Heart right ventricle (tissue), 16 donors: Measurements from ENCODE around the gene R3HCC1L. TPM values are rescaled to one million over a fixed set of nuclear protein-coding genes. Genes with fewer than 3 reads are reported as not detected.

Experiments
- ATAC-seq, 8 donors: fragments of 200-7000 bp; cut with Tn5 transposase; one replicate each; pipeline ENCODE4 v1.9.1; 2020; ENCODE audit warnings: mild to moderate bottlenecking in 8 of 8, moderate library complexity in 8 of 8, moderate number of reproducible peaks in 1 of 8
- DNase-seq, 2 donors: peaks; one replicate each; pipeline ENCODE4 v3.0.0-alpha.2; 2020
- H3K27ac ChIP-seq, 10 donors: fragments of 200-600 bp; sonication (generic) in 2 of 10; one replicate each; pipeline versions ENCODE4 v1.5.0 to v1.8.0; 2020 to 2022; ENCODE audit warnings: mild to moderate bottlenecking in 3 of 10
- H3K27me3 ChIP-seq, 7 donors: fragments of 200-600 bp; one replicate each; pipeline ENCODE4 v1.8.0; 2021 to 2022; ENCODE audit warnings: mild to moderate bottlenecking in 2 of 7
- H3K36me3 ChIP-seq, 9 donors: fragments of 200-600 bp; sonication (generic) in 1 of 9; one replicate each; pipeline versions ENCODE4 v1.5.0 to v1.8.0; 2020 to 2022; ENCODE audit warnings: mild to moderate bottlenecking in 2 of 9
- H3K4me1 ChIP-seq, 9 donors: fragments of 200-600 bp; sonication (generic) in 1 of 9; one replicate each; pipeline versions ENCODE4 v1.5.0 to v1.8.0; 2020 to 2022; ENCODE audit warnings: mild to moderate bottlenecking in 4 of 9
- H3K4me3 ChIP-seq, 10 donors: fragments of 200-600 bp; sonication (generic) in 2 of 10; one replicate each; pipeline versions ENCODE4 v1.5.0 to v1.8.0; 2020 to 2022; ENCODE audit warnings: mild to moderate bottlenecking in 7 of 10, moderate library complexity in 2 of 10
- H3K9me3 ChIP-seq, 11 donors: fragments of 200-600 bp in 10 of 11; sonication (generic) in 2 of 11; one replicate each; pipeline versions ENCODE4 v1.5.0 to v1.8.0; 2013 to 2022; ENCODE audit warnings: mild to moderate bottlenecking in 2 of 11, control low read depth in 1 of 11, moderate library complexity in 1 of 11
- WGBS, 2 donors: extraction: QIAGEN DNeasy Blood & Tissue Kit; methylation state at CpG; one replicate each; pipeline ENCODE4 v1.1.7; 2013; ENCODE audit warnings: inconsistent platforms in 1 of 2; 5-methylcytosine and 5-hydroxymethylcytosine counted together
- intact Hi-C, 10 donors: fragments of 100-400 bp; cut with DNase I; formaldehyde crosslinking; loops; one replicate each; pipeline versions ENCODE4 v1.11.1 to v1.14.2; 2022
- long read RNA-seq, 3 donors: library from polyadenylated mRNA; unstranded; transcript quantifications; one replicate each; pipeline ENCODE4 v2.0.0, GENCODE V29; 2020 to 2021
- polyA plus RNA-seq, 2 donors: library from polyadenylated mRNA; stranded (reverse); fragments of 200-250 nt; gene quantifications; one replicate each; pipeline ENCODE4 v1.2.3, GENCODE V29; 2013
- total RNA-seq, 10 donors: library from RNA; stranded (reverse); fragmentation: NEBNext Ultra II Directional in 3 of 10; extraction: Animal tissue kit (Norgen Biotek cat#: 25700) in 3 of 10; gene quantifications; one replicate each; pipeline versions ENCODE4 v1.2.1 to v1.2.4, GENCODE V29; 2021 to 2023
- TF ChIP-seq, protein P1 (sequence below), 9 donors: fragments of 200-600 bp; sonication (generic) in 2 of 9; IDR thresholded peaks; one replicate each; pipeline versions ENCODE4 v1.5.0 to v1.8.0; 2021 to 2022; ENCODE audit warnings: antibody characterized with exemption in 9 of 9, mild to moderate bottlenecking in 5 of 9, moderate library complexity in 1 of 9
- donor health status: Arrhythmogenic right ventricular cardiomyopathy.
- donor health status: ischemic (EF 13 %, LVEDD 7.1; RV severe dilation, severe dysfunction).
- donor health status: healthy with polysubstance abuse.
- donor health status: DM: no; HTN: yes; CAD: no.
- donor health status: DM: no; HTN: no; CAD: no.
- donor health status: ischemic (EF 25% LVEDD 6.9; RV normal size, moderate dysfunction).
- donor health status: ischemic (EF 25% LVEDD 5.7; RV mildly dilated, moderate dysfunction).
- donor health status: healthy.
- donor health status: DM: yes; HTN: yes; CAD: no.
- donor health status: Ischemic cardiomyopathy.
- donor health status: ischemic (EF 35%, LVEDD 5.7; RV mildly dilated, moderate dysfunction).
- donor health status: nonischemic (EF 11% LVEDD 7.7; RV severe dilation, severe dysfunction).
- donor health status: DM: yes; HTN: yes; CAD: no.
- donor health status: PGD.
- donor health status: ischemic (EF 29% LVEDD 5.4; RV normal size, mild dysfunction).
- donor health status: nonischemic (EF 23%, LVEDD 6.1; RV moderate dilation, normal function).

The R3HCC1L gene
- total RNA-seq (1 to 10 TPM; 4.1 to 6.9 (median 5.2) TPM), polyA plus RNA-seq (1 to 10 TPM; 3.3 to 6.4 TPM)
- long read RNA-seq, donor 1, partial matches to known transcripts = 4 of 11 reads
- long read RNA-seq, donor 1, other reads (novel, unspliced or antisense) = 7 of 11 reads
- long read RNA-seq, donor 2, partial matches to known transcripts = 1 of 8 reads
- long read RNA-seq, donor 2, other reads (novel, unspliced or antisense) = 6 of 8 reads
- long read RNA-seq, donor 3, partial matches to known transcripts = 1 of 13 reads
- long read RNA-seq, donor 3, other reads (novel, unspliced or antisense) = 10 of 13 reads

DNA sequence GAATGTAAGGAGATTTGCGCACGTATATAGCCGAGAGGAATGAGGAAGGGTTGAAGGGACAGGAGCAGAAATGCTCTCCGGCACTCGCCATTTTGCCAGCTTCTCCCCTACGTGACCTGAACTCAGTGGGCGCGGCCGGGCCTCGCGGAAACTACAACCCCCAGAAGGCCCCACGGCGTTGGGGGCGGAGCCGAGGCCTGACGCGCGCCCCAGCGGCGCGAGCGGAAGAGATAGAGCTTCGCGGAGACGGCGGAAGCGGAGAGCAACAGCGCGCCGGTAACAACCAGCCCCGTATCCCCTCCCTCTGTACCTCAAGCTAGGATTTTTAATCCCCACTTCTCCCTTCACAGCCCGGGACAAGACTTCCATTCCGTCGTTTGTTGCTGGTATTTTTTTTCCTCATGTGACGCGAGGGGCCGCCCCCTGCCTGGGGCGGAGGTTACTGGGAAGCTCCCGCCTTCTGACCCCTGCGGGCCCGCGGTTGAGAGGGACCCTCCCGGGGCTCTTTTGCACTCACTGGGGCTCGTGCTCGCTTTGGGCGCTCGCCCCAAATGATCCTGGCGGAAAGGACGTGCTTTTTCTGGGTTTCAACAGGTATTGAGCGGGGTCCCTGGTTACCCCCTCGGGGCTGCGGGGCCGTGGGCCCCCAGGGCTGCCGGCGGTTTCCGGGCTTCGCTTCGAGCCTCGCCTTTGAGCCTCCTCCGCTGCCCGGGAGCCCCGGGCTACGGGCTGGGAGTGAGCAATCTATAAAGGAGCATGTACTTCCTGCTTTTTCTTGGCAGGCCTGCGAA lies at the start of gene R3HCC1L:
R3HCC1L (plus strand) TSS at position 227 of the 791 bp plus-strand sequence. CDS start 73,458 bp downstream, outside the sequence.
- Histone ChIP-seq H3K36me3 (no peaks in the 10 kb centered on the region), H3K27me3 (no peaks in the 10 kb centered on the region), H3K27ac (peak within 1 kb of the TSS; percentile 79 to 99 (median 90)), H3K9me3 (peaks cover 0 to 12% (median 0%) of the 10 kb centered on the region in 11 donors), H3K4me1 (peaks cover 0 to 42% (median 21%) of the 10 kb centered on the region in 9 donors), H3K4me3 (peak within 1 kb of the TSS; percentile 77 to 99 (median 86))
- 0 to 1% methylated on average over 64 of the region's 64 CpGs for WGBS, 2 donors
- TF ChIP-seq, protein P1, sequence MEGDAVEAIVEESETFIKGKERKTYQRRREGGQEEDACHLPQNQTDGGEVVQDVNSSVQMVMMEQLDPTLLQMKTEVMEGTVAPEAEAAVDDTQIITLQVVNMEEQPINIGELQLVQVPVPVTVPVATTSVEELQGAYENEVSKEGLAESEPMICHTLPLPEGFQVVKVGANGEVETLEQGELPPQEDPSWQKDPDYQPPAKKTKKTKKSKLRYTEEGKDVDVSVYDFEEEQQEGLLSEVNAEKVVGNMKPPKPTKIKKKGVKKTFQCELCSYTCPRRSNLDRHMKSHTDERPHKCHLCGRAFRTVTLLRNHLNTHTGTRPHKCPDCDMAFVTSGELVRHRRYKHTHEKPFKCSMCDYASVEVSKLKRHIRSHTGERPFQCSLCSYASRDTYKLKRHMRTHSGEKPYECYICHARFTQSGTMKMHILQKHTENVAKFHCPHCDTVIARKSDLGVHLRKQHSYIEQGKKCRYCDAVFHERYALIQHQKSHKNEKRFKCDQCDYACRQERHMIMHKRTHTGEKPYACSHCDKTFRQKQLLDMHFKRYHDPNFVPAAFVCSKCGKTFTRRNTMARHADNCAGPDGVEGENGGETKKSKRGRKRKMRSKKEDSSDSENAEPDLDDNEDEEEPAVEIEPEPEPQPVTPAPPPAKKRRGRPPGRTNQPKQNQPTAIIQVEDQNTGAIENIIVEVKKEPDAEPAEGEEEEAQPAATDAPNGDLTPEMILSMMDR (IDR thresholded peaks at IDR 0.05) = peak in 2 of 9 donors; percentile 21 to 24
- ATAC-seq = peak; percentile 98 to 99 (median 99)
- peak; percentile 89 to 94 for DNase-seq
- intact Hi-C loops = no loop called here

DNA sequence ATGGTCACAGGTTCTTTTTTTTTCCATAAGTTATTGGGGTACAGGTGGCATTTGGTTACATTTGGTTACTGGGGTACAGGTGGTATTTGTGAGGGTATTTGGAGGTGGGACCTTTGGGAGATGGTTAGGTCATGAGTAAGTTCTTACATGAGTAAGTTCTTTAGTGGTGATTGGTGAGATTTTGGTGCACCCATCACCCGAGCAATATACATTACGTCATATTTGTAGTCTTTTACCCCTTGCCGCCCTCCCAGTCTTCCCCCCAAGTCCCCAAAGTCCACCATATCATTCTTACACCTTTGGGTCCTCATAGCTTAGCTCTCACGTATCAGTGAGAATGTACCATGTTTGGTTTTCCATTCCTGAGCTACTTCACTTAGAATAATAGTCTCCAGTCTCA lies 49.2 kb upstream of the R3HCC1L start:
- intact Hi-C loops = no loop called here
- DNase-seq (no peak), ATAC-seq (no peak)
- Histone ChIP-seq H3K9me3 (no peaks in the 10 kb centered on the region), H3K4me3 (no peak overlapping the region), H3K27me3 (peaks cover 0 to 22% (median 7%) of the 10 kb centered on the region in 7 donors), H3K27ac (no peak overlapping the region), H3K36me3 (no peaks in the 10 kb centered on the region), H3K4me1 (peaks cover 0 to 10% (median 0%) of the 10 kb centered on the region in 9 donors)
- 83 to 85% methylated on average over 4 of the region's 4 CpGs for WGBS, 2 donors
- TF ChIP-seq, protein P1 (IDR thresholded peaks at IDR 0.05) = no peak

DNA sequence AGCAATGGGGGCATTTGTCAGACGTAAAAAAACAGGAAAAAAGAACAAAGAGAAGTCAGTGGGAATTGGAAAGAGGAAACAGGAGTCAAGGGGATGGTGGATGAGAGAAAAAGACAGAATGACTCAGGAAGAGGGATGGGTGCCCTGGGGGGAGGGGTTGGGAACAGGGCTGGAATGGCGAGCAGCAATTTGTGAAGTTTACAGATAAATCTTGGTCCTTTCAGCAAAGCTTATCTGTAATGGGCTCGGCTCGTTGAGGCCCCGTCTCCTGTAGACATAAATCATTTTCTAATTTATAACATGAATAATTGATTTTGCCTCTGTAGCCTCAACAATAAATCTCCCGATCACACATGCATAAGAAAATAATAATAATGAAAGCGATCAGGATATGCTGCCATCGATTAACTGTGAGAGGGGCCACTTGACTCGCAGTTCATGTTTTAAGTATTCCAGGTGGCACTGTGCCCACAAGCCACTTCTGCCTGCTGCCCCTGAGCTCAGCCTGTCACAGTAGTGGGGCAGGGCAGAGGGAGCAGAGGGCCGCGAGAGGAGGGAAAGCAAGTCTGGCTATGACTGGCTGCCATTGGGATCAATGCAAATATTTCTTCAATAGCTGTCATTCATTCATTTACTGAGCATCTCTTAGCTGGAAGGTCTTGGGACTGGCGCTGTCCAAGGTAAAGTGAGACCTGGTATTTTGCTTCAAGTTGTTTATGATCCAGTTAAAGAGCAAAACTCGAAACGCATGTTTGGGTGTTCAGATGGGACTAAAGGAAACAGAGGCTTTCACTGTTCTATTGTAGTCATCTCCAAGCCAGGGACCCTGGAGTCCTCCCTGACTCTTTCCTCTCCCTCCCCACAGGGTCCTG lies 47.4 kb upstream of the R3HCC1L start:
- no peaks in the 10 kb centered on the region for H3K9me3 ChIP-seq
- WGBS, 2 donors = 58 to 63% methylated on average over 14 of the region's 14 CpGs

More for the DNA sequence above, 47.4 kb upstream of the R3HCC1L start:
- Histone ChIP-seq H3K27me3 (peaks cover 0 to 35% (median 7%) of the 10 kb centered on the region in 7 donors), H3K27ac (no peak overlapping the region), H3K36me3 (no peaks in the 10 kb centered on the region), H3K4me1 (peaks cover 0 to 10% (median 0%) of the 10 kb centered on the region in 9 donors), H3K4me3 (no peak overlapping the region)
- TF ChIP-seq, protein P1 (IDR thresholded peaks at IDR 0.05) = no peak
- ATAC-seq = no peak
- no peak for DNase-seq
- intact Hi-C loops = no loop called here
